HFFc6 (cell line): ENCODE measurements around the gene FOXL2NB. TPM values are rescaled to one million over a fixed set of nuclear protein-coding genes. Genes with fewer than 3 reads are reported as not detected.

ENCODE experiments used
- DNase-seq: peaks from one replicate; pipeline ENCODE4 v3.0.0-alpha.2; 2018
- H3K27ac Mint-ChIP-seq: 2 replicates; pipeline ENCODE4 v1.8.0; 2020; ENCODE audit warnings: mild to moderate bottlenecking, mixed read lengths
- H3K27me3 Mint-ChIP-seq: 2 replicates; pipeline ENCODE4 v1.8.0; 2021; ENCODE audit warnings: mild to moderate bottlenecking, moderate library complexity, mixed read lengths; ENCODE audit not compliant: insufficient read depth
- H3K36me3 Mint-ChIP-seq: 2 replicates; pipeline ENCODE4 v1.8.0; 2021; ENCODE audit warnings: low read depth, mixed read lengths
- H3K4me1 Mint-ChIP-seq: 2 replicates; pipeline ENCODE4 v1.8.0; 2020; ENCODE audit warnings: low read depth, mixed read lengths
- H3K4me3 Mint-ChIP-seq: 2 replicates; pipeline ENCODE4 v1.8.0; 2020; ENCODE audit warnings: mild to moderate bottlenecking, moderate library complexity, mixed read lengths
- H3K9me3 Mint-ChIP-seq: 2 replicates; pipeline ENCODE4 v1.8.0; 2020; ENCODE audit warnings: mild to moderate bottlenecking, mixed read lengths
- total RNA-seq, 6 experiments: library from RNA; stranded (reverse); fragmentation: NEBNext Ultra II Directional; extraction: Animal tissue kit (Norgen Biotek cat#: 25700); gene quantifications; 2 replicates in 1 of 6; 3 replicates in 5 of 6; pipeline ENCODE4 v1.2.3, GENCODE V29; 2021
- TF ChIP-seq, protein P1 (sequence below): fragments of 200-600 bp; sonication (generic); IDR thresholded peaks from 2 replicates; pipeline ENCODE4 v1.5.0; 2021; ENCODE audit warnings: antibody characterized with exemption, mild to moderate bottlenecking

Gene FOXL2NB
- total RNA-seq, 6 experiments from 2014 or later = 0.45 to 5.8 (median 4.6) TPM

DNA sequence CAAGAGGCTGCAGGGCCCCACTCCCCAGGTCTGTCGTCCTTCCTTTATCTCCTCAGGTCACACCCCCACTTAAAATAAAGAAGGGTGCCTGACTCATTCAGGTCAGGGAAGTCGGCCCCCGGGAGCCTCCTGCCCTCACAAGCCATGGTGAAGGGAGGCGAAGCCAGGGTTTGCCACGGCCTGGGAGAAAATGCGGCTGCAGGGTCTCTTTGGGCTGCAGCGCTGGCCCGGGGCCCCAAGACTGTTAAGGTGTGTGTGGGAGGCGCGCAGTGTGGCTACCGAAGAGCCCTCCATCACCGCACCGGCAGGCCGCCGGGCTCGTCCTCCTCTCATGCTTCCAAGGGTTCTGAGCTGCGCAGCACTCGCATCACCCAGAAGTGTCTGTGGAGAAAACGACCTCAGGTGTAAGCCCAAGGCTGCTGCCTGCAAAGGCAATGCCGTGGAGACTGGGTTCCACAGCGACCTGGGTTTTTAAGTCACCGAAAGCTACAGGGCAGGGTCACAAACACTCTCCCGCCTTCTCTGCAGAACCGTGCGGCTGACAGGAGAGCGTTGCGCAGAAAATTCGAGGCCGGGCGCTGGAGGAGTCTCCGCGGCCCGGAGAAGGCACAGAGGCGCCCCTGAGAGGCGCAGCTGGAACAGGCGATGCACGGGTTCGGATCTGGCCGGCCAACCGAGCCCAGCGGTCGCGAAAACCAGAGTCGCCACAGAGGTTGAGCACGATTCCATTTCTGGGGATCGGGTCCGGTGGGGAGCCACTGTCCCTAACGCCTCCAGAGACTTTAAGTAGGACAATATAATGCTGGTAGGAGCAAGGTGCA lies 8.8 kb upstream of the FOXL2NB start:
- no peaks in the 10 kb centered on the region for H3K9me3 Mint-ChIP-seq
- no peaks in the 10 kb centered on the region for H3K36me3 Mint-ChIP-seq
- peaks cover 43% of the 10 kb centered on the region for H3K27me3 Mint-ChIP-seq
- H3K4me3 Mint-ChIP-seq = no peak overlapping the region
- peaks cover 12% of the 10 kb centered on the region for H3K4me1 Mint-ChIP-seq
- no peak for DNase-seq
- no peak overlapping the region for H3K27ac Mint-ChIP-seq
- TF ChIP-seq, protein P1, sequence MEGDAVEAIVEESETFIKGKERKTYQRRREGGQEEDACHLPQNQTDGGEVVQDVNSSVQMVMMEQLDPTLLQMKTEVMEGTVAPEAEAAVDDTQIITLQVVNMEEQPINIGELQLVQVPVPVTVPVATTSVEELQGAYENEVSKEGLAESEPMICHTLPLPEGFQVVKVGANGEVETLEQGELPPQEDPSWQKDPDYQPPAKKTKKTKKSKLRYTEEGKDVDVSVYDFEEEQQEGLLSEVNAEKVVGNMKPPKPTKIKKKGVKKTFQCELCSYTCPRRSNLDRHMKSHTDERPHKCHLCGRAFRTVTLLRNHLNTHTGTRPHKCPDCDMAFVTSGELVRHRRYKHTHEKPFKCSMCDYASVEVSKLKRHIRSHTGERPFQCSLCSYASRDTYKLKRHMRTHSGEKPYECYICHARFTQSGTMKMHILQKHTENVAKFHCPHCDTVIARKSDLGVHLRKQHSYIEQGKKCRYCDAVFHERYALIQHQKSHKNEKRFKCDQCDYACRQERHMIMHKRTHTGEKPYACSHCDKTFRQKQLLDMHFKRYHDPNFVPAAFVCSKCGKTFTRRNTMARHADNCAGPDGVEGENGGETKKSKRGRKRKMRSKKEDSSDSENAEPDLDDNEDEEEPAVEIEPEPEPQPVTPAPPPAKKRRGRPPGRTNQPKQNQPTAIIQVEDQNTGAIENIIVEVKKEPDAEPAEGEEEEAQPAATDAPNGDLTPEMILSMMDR = no peak

DNA sequence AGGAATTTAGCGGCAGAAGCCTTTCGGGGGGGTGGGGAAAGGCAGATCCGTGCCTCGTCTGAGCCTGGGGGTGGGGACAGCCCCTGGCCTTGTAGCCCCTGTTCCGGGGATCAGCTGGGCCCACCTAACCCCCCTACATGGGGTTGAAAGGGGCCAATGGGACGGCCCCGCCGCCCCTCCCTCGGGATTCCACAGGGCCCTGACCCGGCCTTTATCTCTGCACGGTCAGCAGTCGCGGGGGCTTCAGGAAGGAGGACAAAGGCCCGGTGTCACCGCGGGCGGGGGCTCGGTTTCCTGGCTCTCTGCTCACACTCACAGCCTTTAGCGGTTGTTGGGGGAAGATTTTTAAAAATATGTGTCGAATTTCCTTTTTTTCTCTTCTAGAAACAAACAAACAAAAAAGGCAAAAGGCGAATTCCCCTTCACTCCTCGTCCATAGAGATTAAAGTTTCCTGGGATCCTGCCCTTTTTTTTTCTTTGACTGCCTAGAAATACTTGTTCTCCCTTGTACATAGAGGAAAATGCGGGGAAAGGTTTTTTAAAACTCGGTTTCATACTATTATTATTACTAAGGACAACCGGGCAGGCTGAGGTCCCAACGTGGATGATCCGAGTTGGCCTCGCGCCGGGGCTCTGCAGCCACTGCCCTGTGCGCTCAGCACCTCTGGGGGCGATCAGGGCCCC lies 8.0 kb upstream of the FOXL2NB start:
- Mint-ChIP-seq H3K9me3 (no peaks in the 10 kb centered on the region), H3K36me3 (peaks cover 6% of the 10 kb centered on the region; the same call in 1 of the 2 replicates), H3K27ac (no peak overlapping the region), H3K27me3 (peaks cover 47% of the 10 kb centered on the region), H3K4me1 (peaks cover 17% of the 10 kb centered on the region), H3K4me3 (no peak overlapping the region)
- TF ChIP-seq, protein P1 = no peak
- DNase-seq = no peak

DNA sequence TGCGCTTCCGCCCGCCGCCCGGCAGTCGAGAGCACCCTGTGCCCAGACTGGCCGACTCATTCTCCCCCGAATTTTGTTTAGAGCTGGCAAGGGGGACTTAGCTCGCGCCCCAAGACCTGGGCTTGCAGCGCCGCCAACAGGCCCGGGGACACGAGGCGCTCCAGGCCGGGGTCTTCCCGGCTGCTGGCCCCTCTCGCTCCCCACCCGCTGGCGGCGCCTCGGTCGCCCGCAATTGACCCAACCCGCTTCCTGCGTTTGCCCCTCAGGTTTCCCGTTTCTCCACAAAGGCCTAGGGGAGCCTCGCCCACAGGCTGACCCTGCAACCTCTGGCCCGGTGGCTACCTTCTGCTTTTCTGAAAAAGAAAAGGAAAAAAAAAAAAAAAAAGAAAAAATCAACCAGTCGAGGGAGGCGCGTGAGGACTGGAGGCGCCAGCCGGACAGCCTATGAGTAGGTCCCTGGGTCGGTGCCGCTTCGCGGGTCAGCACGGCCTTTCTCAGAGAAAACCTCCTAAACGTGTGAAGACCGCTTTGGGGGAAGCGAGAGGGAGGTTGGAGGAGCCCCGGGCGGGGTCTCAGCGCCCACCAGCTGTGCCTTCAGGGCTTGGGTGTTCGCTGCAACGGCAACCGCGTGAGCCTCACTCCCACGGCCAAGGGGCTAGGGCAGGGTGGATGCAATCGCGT lies 7.3 kb upstream of the FOXL2NB start:
- no peak for DNase-seq
- Mint-ChIP-seq H3K4me3 (no peak overlapping the region), H3K4me1 (peaks cover 19% of the 10 kb centered on the region), H3K9me3 (no peaks in the 10 kb centered on the region), H3K27ac (no peak overlapping the region), H3K36me3 (peaks cover 10% of the 10 kb centered on the region; the same call in 1 of the 2 replicates), H3K27me3 (peaks cover 48% of the 10 kb centered on the region)
- TF ChIP-seq, protein P1 = peak; percentile 26; the same call in 1 of the 2 replicates

DNA sequence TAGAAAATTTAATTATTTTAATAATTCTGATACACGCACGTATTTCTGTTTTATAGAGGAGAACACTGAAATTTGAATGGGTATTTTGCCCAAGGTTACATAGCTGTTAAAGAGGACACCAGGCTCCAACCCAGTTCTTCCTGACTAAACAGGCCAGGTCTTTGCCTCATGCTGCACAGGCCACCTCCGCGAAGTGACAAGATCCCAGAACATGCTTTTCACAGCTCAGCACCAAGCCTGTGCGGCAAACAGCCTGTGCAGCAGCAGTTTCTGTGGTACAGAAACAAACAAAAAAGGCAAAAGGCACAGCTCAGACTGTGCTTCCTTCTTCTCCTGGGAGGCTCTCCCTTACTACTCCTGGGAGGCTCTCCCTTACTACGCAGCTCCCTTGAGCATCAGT lies 6.6 kb upstream of the FOXL2NB start:
- H3K27me3 Mint-ChIP-seq = peaks cover 47% of the 10 kb centered on the region

More for the DNA sequence above, 6.6 kb upstream of the FOXL2NB start:
- H3K4me1 Mint-ChIP-seq = peaks cover 19% of the 10 kb centered on the region
- no peak overlapping the region for H3K27ac Mint-ChIP-seq
- TF ChIP-seq, protein P1 = no peak
- DNase-seq = no peak
- peaks cover 10% of the 10 kb centered on the region; the same call in 1 of the 2 replicates for H3K36me3 Mint-ChIP-seq
- no peaks in the 10 kb centered on the region; the same call in 1 of the 2 replicates for H3K9me3 Mint-ChIP-seq
- H3K4me3 Mint-ChIP-seq = no peak overlapping the region
